SK-N-MC (cell line): Measurements from ENCODE around the gene DMGDH.

ENCODE experiments used
- EZH2 ChIP-seq: fragments of 200-600 bp; sonication (generic); IDR thresholded peaks from one replicate; pipeline ENCODE4 v1.6.1; 2017; ENCODE audit warnings: antibody characterized with exemption
- POLR2AphosphoS5 ChIP-seq: IDR thresholded peaks from 2 replicates; pipeline ENCODE4 v1.6.1; 2012; ENCODE audit warnings: mild to moderate bottlenecking, low read depth, low read length, borderline replicate concordance

DNA sequence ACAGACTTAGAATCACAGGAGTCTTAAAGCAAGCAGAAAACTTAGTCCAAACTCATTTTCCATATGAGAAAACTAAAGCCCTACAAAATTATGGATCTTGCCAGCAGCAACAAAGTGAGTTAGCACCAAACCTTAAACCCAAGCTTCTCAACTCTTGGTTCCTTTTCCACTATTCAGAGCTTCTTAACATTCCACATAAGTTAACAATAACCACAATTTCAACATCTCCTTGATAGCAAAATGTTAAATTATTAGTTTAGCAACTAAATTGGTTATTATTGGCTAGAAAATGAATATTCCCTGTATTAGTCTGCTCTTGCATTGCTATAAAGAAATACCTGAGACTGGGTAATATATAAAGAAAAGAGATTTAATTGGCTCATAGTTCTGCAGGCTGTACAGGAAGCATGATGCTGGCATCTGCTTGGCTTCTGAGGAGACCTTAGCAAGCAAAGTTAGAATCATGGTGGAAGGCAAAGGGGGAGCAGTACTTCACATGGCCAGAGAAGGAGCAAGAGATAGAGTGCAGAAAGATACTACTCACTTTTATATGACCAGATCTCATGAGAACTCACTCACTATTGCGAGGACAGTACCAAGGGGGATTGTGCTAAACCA is 58.1 kb downstream of the DMGDH start:
- TF ChIP-seq POLR2AphosphoS5: no peak
- TF ChIP-seq EZH2: no peak
